ENCODE measurements around the gene HOXD4.

- TF ChIP-seq POLR2A (IDR thresholded peaks at IDR 0.05) (no peak), CTCF (IDR thresholded peaks at IDR 0.05) (no peak)
Measured at GRCh38 chr2:176151442-176152287, at the start of gene HOXD4.

All from thyroid gland (tissue), 4 donors.